Measurements from ENCODE around the gene GUCA1A.
"Not testable (repeated sequence)": the region's sequence is repeated elsewhere in the genome, so short reads cannot be mapped to it uniquely, and the experiment has no call there.

Gene GUCA1A

GRCh38 chr6:42216495-42216894 lies 43.3 kb downstream of the GUCA1A start:
- DNase-seq: not testable (repeated sequence)

- no peak for DNase-seq
Measured at GRCh38 chr6:42217157-42217518, 44.0 kb downstream of the GUCA1A start.

GRCh38 chr6:42217519-42218367 lies 44.6 kb downstream of the GUCA1A start, which contains the start of gene MRPS10:
Gene MRPS10, minus strand, starts transcription at chr6:42217861. Its CDS starts 12 bp downstream, at chr6:42217849.
- DNase-seq: peak; percentile 96

GRCh38 chr6:42220807-42221206 lies 47.6 kb downstream of the GUCA1A start:
- DNase-seq: no peak

GRCh38 chr6:42221546-42221945 lies 48.4 kb downstream of the GUCA1A start:
- DNase-seq: no peak

GRCh38 chr6:42222448-42222847 lies 49.3 kb downstream of the GUCA1A start:
- DNase-seq: no peak

- DNase-seq: no peak
Measured at GRCh38 chr6:42224222-42225028, 51.3 kb downstream of the GUCA1A start.

- no peak for DNase-seq
Measured at GRCh38 chr6:42225029-42225339, 51.8 kb downstream of the GUCA1A start.

GRCh38 chr6:42225419-42225818 lies 52.3 kb downstream of the GUCA1A start:
- no peak for DNase-seq

GRCh38 chr6:42226161-42226611 lies 53.0 kb downstream of the GUCA1A start:
- no peak for DNase-seq

- no peak for DNase-seq
Measured at GRCh38 chr6:42226645-42227143, 53.5 kb downstream of the GUCA1A start.

- DNase-seq: no peak
Measured at GRCh38 chr6:42227173-42227850, 54.1 kb downstream of the GUCA1A start.

- no peak for DNase-seq
Measured at GRCh38 chr6:42228305-42228704, 55.1 kb downstream of the GUCA1A start.
